Immature natural killer cell (primary cell): Measurements from ENCODE around the gene LDB3. TPM values are rescaled to one million over a fixed set of nuclear protein-coding genes. Genes with fewer than 3 reads are reported as not detected.

Source experiments
- DNase-seq, 3 donors: peaks; one replicate each; pipeline ENCODE4 v3.0.0; 2022; ENCODE audit warnings: mixed read lengths in 1 of 3
- H3K27ac Mint-ChIP-seq, 6 donors: one replicate each; pipeline ENCODE4 v1.8.0; 2020; ENCODE audit warnings: mixed read lengths in 6 of 6, mild to moderate bottlenecking in 5 of 6, inconsistent platforms in 4 of 6, moderate library complexity in 3 of 6
- H3K27me3 Mint-ChIP-seq, 3 donors: one replicate each; pipeline ENCODE4 v1.8.0; 2020 to 2021; ENCODE audit warnings: low read depth in 3 of 3, mild to moderate bottlenecking in 3 of 3, mixed read lengths in 3 of 3, moderate library complexity in 3 of 3, inconsistent platforms in 1 of 3
- H3K36me3 Mint-ChIP-seq, 3 donors: one replicate each; pipeline ENCODE4 v1.8.0; 2020; ENCODE audit warnings: mixed read lengths in 3 of 3, inconsistent platforms in 2 of 3, mild to moderate bottlenecking in 2 of 3
- H3K4me1 Mint-ChIP-seq, 2 donors: one replicate each; pipeline ENCODE4 v1.8.0; 2020; ENCODE audit warnings: inconsistent platforms in 2 of 2, mild to moderate bottlenecking in 2 of 2, mixed read lengths in 2 of 2, moderate library complexity in 1 of 2
- H3K4me3 Mint-ChIP-seq, 5 donors: one replicate each; pipeline ENCODE4 v1.8.0; 2020; ENCODE audit warnings: mild to moderate bottlenecking in 5 of 5, mixed read lengths in 5 of 5, inconsistent platforms in 3 of 5, moderate library complexity in 3 of 5
- H3K9me3 Mint-ChIP-seq, 6 donors: one replicate each; pipeline ENCODE4 v1.8.0; 2020; ENCODE audit warnings: mild to moderate bottlenecking in 6 of 6, mixed read lengths in 6 of 6, inconsistent platforms in 4 of 6, moderate library complexity in 3 of 6
- polyA plus RNA-seq, 3 donors: library from polyadenylated mRNA; unstranded; fragments of 300-500 nt; fragmentation: Illumina TruSeq; gene quantifications; one replicate each; pipeline ENCODE4 v1.2.3, GENCODE V29; 2021

Gene LDB3
- polyA plus RNA-seq, 3 donors from 2014 or later = 0.09 TPM; not detected in 2

DNA sequence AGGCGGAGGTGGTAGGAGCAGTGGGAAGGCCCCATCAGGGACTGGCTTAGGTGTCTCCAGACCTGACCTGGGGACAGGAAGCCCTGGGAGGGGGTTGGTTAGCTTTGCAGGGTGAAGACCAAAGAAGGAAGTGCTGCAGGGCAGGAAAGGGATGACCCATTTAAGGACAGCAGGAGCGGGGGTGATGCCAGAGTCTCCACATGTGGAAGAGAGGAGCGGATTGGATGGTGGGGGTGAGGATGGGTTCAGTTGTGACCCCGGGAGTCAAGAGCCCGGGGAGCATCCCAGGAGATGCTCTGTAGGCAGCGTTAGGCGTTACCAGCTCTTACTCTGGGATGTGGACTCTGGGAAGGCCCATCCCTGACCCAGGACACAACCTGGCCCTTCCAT, 3.1 kb upstream of the LDB3 start:
- H3K9me3 Mint-ChIP-seq = no peaks in the 10 kb centered on the region
- no peaks in the 10 kb centered on the region for H3K4me1 Mint-ChIP-seq
- no peak overlapping the region for H3K4me3 Mint-ChIP-seq
- no peaks in the 10 kb centered on the region for H3K36me3 Mint-ChIP-seq
- peaks cover 0 to 2% (median 1%) of the 10 kb centered on the region in 3 donors for H3K27me3 Mint-ChIP-seq
- no peak for DNase-seq
- no peak overlapping the region for H3K27ac Mint-ChIP-seq

DNA sequence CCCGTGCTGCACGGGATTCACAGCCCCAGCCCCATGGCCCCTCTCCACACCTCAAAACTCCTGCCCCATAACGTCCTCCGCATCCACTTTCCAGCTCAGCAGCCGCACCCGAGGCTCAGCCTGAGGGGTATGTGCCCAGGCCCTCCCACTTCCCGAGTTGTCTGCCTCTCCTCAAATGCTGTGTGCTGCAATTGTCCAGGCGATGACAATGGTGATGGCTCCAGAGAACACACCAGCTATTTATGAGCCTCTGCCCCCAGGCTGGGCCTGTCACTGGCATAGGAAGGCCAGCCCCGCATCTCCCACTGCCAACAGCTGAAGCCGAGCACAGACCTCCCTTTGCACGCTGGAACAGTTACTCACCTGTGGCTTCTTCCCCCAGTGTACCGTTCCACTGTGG, 2.4 kb upstream of the LDB3 start:
- Mint-ChIP-seq H3K27ac (no peak overlapping the region), H3K9me3 (no peaks in the 10 kb centered on the region), H3K27me3 (peaks cover 0 to 3% (median 1%) of the 10 kb centered on the region in 3 donors), H3K36me3 (no peaks in the 10 kb centered on the region), H3K4me3 (no peak overlapping the region), H3K4me1 (no peaks in the 10 kb centered on the region)
- DNase-seq = no peak

DNA sequence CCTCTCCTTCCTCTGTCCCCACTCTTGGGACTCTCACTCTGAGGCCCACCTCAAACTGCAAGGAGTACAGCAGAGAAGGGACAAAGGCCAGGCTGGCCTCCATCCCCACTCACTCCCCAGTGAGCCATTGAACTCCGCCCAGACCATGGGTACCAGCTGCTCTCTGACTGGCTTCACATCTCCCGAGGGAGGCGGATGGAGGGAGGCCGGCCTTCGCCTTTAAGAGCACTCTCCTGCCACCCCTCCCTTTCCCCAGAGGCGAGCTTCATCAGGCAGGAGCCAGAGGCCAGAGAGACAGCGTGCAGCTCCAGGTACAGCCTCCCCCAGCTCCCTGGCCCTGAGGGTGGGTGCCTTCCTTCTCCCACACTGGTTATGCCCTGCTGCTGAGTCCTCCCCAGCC, 1.8 kb upstream of the LDB3 start:
- Mint-ChIP-seq H3K27me3 (peaks cover 0 to 3% (median 1%) of the 10 kb centered on the region in 3 donors), H3K9me3 (no peaks in the 10 kb centered on the region), H3K36me3 (no peaks in the 10 kb centered on the region), H3K27ac (no peak overlapping the region), H3K4me1 (no peaks in the 10 kb centered on the region), H3K4me3 (no peak overlapping the region)
- no peak for DNase-seq

DNA sequence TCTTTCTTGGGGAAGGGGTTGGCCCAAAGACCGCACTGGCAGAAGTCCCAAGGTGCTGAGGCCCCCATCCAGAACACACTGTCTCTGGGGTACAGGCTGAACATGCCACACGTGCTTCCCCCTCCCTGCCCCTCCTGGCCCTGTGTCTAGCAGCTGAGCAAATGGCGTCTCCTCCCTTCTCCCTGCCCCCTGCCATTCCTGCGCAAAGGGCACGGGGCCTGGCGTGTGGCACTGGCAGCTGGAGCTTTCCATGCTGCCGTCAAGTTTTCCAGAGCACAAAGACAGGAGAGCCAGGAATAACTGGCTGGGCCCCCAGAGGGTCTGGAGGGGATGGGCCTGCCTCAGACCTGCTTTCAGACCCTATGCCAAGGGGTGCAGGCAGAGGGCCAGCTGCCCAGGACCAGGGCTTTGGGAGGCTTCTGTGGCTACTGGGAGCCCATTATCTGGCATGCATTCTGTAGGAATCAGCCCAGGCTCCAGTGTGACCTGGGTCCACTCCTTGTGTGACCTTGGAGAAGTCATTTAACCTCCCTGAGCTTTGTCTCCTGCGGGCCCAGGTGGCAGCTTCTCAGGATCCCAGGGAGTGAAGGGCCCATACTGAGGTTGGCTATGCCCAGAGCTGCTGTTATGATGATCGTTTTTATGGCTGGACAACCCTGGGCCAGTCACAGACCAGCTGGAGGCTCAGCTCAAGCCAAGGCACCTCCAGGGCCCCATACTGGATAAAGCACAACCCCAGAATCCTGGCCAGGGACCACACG, 710 bp upstream of the LDB3 start:
- Mint-ChIP-seq H3K4me3 (no peak overlapping the region), H3K27me3 (peaks cover 0 to 3% (median 1%) of the 10 kb centered on the region in 3 donors), H3K4me1 (no peaks in the 10 kb centered on the region), H3K27ac (no peak overlapping the region), H3K9me3 (no peaks in the 10 kb centered on the region), H3K36me3 (no peaks in the 10 kb centered on the region)
- no peak for DNase-seq

DNA sequence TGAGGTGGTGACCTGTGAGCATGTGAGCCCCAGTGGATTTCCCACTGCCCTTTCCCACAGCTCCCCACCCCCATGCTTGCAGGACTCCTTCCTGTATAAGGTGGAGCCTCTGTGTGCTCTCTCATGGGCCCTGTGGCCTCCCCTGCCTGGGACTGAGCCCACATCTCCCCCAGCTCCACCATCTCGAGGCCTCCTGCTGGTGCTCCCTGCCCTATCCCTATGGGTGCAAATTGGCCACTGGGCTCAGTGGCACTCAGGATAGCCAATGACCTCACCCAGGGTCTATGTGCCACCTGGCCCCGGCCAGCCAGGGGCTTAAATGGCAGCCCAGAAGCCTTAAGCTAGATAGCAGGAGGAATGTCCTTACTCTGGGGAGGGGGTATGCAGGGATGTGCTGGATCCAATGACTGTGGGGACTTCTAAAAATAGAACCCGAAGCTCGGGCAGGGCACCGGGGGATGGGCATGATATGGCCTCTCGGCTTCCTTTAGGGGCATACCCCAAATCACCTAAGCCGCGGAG, 2.0 kb downstream of the LDB3 start:
- no peaks in the 10 kb centered on the region for H3K9me3 Mint-ChIP-seq
- no peak for DNase-seq
- H3K36me3 Mint-ChIP-seq = no peaks in the 10 kb centered on the region
- H3K4me3 Mint-ChIP-seq = no peak overlapping the region
- no peaks in the 10 kb centered on the region for H3K4me1 Mint-ChIP-seq
- H3K27ac Mint-ChIP-seq = no peak overlapping the region
- H3K27me3 Mint-ChIP-seq = peaks cover 0 to 3% (median 0%) of the 10 kb centered on the region in 3 donors

DNA sequence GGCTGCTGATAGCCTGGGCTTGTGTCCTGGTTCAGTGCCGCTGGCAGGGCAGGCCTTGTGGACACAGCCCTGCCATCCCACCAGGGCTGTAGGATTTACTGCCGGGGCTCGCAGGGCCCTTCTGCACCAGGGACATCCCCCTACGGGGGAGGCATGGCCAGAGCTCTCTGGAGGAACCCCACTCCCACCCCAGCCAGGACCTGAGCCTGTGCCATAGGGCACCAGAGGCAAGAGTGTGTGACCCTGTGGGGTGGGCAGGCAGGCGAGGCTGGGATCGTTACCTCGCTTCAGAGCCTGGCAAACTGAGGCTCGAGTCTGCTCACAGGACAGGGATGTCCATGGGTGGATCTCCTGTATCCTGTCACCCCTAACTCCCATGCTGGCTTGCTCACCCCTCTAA, 2.6 kb downstream of the LDB3 start:
- Mint-ChIP-seq H3K27ac (no peak overlapping the region), H3K4me1 (no peaks in the 10 kb centered on the region), H3K9me3 (no peaks in the 10 kb centered on the region), H3K36me3 (no peaks in the 10 kb centered on the region), H3K27me3 (peaks cover 0 to 3% (median 2%) of the 10 kb centered on the region in 3 donors), H3K4me3 (no peak overlapping the region)
- no peak for DNase-seq

DNA sequence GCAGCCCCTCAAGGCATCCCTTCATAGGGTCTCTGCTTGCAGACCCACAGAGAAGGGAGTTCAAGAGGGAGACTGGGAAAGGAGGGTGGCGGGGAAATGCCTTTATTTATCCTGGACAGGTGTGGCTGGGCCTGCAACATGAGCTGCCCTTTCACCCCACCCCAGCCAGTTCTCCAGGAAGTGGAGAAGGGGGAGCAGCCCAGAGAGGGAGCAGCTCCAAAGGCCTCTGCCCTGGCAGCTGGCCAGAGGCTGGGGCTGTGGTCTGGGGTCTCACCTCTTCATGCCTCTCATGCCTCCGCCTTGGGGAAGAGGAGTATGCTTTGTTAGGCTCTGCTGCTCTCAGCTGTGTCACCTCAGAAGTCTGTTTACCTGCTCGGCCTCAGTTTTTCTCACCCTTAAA, 3.1 kb downstream of the LDB3 start:
- no peak overlapping the region for H3K27ac Mint-ChIP-seq
- no peaks in the 10 kb centered on the region for H3K4me1 Mint-ChIP-seq

DNA sequence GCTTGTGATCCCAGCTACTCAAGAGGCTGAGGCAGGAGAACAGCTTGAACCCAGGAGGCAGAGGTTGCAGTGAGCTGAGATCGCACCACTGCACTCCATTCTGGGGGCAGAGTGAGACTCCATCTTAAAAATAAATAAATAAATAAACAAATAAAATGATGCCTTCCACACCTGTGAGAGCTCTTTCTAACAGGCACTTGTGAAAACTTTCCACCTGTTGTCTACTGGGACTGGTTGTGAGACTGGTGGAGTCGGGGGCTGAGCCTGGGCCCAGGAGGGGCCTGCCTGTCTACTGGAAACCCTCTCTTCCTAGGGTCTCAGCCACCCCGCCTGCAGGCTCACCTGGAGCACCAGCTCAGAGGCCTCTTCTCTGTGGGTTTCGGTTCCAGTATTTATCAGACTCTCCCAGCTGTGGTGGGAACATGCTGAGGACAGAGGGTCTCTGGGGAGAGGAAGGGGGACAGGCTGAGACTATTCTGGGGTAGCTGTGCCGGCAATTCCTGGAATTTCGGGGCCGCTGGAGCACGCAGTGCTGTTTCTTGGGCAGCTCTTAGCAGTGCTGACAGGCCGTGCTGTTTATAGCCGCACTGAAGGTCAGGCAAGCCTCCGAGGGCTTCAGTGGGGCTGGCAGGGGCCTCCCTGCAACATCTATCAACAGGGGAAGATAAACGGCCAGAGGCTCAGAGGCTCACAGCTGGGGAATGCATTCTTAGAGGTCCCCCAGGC, 3.8 kb downstream of the LDB3 start:
- Mint-ChIP-seq H3K4me1 (no peaks in the 10 kb centered on the region), H3K36me3 (no peaks in the 10 kb centered on the region), H3K9me3 (no peaks in the 10 kb centered on the region), H3K27ac (no peak overlapping the region), H3K4me3 (no peak overlapping the region), H3K27me3 (peaks cover 0 to 3% (median 2%) of the 10 kb centered on the region in 3 donors)
- no peak for DNase-seq

More for the DNA sequence above, 3.1 kb downstream of the LDB3 start:
- Mint-ChIP-seq H3K9me3 (no peaks in the 10 kb centered on the region), H3K36me3 (no peaks in the 10 kb centered on the region), H3K27me3 (peaks cover 0 to 3% (median 2%) of the 10 kb centered on the region in 3 donors), H3K4me3 (no peak overlapping the region)
- no peak for DNase-seq

DNA sequence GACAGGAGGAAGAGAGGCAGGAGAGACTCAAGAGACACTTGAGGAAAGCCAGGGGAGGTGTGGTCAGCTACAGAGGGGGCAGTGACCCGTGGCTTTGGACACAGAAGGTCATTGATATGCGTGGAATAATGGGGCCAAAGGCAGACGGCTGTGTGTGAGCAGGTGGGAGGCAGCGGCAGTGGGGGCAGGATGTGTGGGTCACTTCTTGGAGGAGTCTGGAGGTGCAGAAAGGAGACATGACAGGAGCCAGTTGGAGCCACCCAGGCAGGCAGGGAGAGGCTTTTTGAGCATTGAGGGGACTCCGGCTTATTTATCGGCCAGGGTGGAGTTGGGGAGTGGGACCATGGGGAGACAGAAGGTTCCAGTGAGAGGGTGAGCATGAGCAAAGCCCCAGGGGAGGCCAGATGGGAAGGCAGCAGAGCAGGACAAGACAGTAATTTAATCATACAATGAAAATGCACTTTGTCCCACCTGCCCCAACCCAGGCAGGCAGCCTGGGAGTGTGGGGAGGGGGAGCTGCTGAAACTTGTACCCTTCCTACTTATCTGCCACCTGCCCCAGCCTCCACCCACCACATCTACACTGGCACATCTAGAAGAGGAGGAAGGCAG, 5.0 kb downstream of the LDB3 start:
- H3K4me3 Mint-ChIP-seq = no peak overlapping the region
- no peak overlapping the region for H3K27ac Mint-ChIP-seq
- peaks cover 0 to 3% (median 2%) of the 10 kb centered on the region in 3 donors for H3K27me3 Mint-ChIP-seq
- no peaks in the 10 kb centered on the region for H3K4me1 Mint-ChIP-seq
- no peaks in the 10 kb centered on the region for H3K9me3 Mint-ChIP-seq
- H3K36me3 Mint-ChIP-seq = no peaks in the 10 kb centered on the region
- no peak for DNase-seq

DNA sequence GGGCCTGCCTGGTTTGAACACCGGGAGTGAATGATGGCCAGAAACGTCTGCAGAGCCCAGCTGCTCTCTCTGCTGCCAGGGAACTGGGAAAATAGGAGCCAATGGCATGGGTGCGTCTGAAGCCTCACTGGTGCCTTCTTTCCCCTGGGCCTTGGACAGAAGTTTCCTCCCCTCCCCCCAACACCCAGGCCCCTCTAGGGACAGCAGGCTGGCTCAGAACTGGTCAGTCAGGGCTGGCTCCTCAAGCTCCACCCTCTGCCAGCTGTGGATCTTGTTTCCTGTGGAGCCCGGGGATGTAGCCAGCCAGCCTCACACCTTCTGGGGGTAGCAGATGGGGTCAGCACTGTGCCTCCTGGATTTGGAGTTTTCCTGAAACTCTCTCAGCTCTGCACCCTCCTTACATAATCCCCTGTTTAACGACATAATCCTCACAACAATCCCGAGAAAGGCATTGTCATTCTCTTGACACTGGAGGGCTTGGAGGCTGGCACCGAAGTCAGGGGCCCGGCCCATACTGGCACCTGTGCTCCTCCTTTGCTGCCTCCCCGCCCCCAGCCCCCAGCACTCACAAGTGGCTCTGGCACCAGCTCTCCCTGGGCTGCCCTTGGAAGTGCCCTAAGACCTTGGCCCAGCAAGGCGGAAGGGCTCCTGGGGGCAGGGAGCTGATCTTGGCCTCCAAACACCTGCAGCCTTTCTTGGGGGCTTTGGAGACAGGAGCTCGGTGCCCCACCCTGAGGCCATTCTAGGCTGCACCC, 5.7 kb downstream of the LDB3 start:
- Mint-ChIP-seq H3K9me3 (no peaks in the 10 kb centered on the region), H3K27me3 (peaks cover 0 to 4% (median 2%) of the 10 kb centered on the region in 3 donors), H3K4me1 (no peaks in the 10 kb centered on the region), H3K27ac (peak overlapping the region in 1 of 6 donors; percentile 40), H3K4me3 (no peak overlapping the region), H3K36me3 (no peaks in the 10 kb centered on the region)
- no peak for DNase-seq

DNA sequence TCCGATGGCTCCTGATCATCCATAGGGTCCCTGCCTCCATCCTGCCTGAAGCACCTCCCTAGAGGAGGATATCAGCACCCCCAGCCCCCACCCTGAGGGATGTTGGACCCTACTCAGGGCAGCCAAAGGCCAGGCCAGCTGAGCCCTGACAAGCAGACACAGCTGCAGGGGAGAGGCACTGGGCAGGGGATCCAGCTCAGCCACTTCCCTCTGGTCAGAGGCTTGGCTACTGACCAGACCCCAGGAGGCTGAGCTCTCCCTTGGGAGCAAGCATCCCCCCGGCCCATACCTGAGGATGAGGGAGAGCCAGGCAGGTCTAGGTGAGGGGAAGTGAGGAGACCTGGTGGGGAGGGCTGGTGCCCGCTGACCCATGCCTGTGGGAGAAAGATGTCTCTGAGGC, 6.6 kb downstream of the LDB3 start:
- Mint-ChIP-seq H3K9me3 (no peaks in the 10 kb centered on the region), H3K27me3 (peaks cover 0 to 4% (median 1%) of the 10 kb centered on the region in 3 donors), H3K4me1 (no peaks in the 10 kb centered on the region), H3K36me3 (no peaks in the 10 kb centered on the region), H3K27ac (no peak overlapping the region), H3K4me3 (no peak overlapping the region)
- DNase-seq = no peak

DNA sequence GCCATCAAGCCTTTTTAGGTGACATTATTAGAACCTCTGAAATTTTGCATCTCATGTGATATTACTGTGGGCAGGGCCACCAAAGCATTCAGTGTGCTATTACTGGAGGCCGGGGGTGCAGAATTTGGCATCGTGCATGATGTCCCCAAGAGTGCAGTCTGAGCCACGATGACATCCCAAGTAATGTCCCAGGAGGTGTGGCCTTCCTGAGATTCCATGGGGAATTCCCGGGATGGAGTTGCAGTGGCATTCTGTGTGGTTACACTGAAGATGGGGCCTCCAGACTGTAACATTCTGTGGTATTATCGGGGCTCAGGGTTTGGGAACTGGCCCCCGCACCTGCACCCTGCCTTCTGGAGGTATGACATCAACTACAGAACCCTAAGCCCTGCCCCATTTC, 9.1 kb downstream of the LDB3 start:
- H3K27me3 Mint-ChIP-seq = peaks cover 0 to 4% (median 4%) of the 10 kb centered on the region in 3 donors
- H3K36me3 Mint-ChIP-seq = no peaks in the 10 kb centered on the region
- no peaks in the 10 kb centered on the region for H3K4me1 Mint-ChIP-seq
- no peak overlapping the region for H3K4me3 Mint-ChIP-seq
- DNase-seq = no peak
- no peak overlapping the region for H3K27ac Mint-ChIP-seq
- no peaks in the 10 kb centered on the region for H3K9me3 Mint-ChIP-seq

DNA sequence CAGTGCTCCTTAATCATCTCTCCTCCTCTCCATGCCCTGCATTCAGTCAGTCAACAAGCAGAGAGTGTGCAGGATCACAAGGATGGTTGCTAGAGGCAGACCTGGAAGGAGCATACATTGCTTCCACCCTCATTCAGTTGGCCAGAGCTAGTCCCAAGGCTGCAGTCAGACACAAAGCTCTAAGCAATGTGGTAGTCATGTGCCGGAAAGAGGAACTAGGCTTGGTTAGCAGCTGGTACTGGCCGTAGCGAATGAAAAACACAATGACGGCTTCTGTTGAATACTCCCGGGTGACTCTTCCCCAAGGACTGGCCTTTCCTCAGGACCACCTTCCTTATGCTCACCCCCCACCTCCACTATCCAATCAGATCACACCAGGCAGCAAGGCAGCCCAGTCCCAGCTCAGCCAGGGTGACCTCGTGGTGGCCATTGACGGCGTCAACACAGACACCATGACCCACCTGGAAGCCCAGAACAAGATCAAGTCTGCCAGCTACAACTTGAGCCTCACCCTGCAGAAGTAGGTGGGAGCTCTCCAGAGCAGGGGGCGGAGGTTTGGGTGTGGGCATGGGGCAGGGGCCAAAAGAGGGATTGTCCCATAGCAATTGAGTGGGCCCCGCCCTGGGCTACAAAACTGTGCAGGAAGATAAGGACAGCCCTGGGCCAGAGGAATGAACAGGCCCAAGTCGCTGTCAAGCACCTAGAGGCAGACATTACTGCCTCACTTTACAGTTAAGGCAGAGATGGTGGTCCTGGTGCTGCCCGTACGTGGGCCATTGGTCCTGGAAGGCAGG, 10.9 kb downstream of the LDB3 start:
- DNase-seq = no peak
- no peak overlapping the region for H3K27ac Mint-ChIP-seq
- H3K4me1 Mint-ChIP-seq = no peaks in the 10 kb centered on the region
- no peaks in the 10 kb centered on the region for H3K36me3 Mint-ChIP-seq
- no peaks in the 10 kb centered on the region for H3K9me3 Mint-ChIP-seq
- H3K4me3 Mint-ChIP-seq = no peak overlapping the region
- H3K27me3 Mint-ChIP-seq = peaks cover 0 to 4% (median 4%) of the 10 kb centered on the region in 3 donors
